Neural progenitor cell (in vitro differentiated cells): ENCODE data around the gene CDH19. TPM values are rescaled to one million over a fixed set of nuclear protein-coding genes. Genes with fewer than 3 reads are reported as not detected.
A peak's percentile ranks its signal among the peaks of the same experiment; 100 is the strongest.

Source experiments
- DNase-seq: peaks from one replicate; pipeline ENCODE4 v3.0.0-alpha.2; 2016; ENCODE audit warnings: low spot score
- H2AFZ ChIP-seq: fragments of 200-600 bp; sonication (generic); replicated peaks from 2 replicates; pipeline ENCODE4 v1.6.1; 2016; ENCODE audit warnings: antibody characterized with exemption
- H3F3A ChIP-seq: fragments of 200-600 bp; sonication (generic); 2 replicates; pipeline ENCODE4 v1.6.1; 2016; ENCODE audit warnings: antibody characterized with exemption, low read depth
- H3K27ac ChIP-seq: fragments of 200-600 bp; sonication (generic); 2 replicates; pipeline ENCODE4 v1.5.1; 2016; ENCODE audit warnings: mild to moderate bottlenecking
- H3K27me3 ChIP-seq: fragments of 200-600 bp; sonication (generic); 2 replicates; pipeline ENCODE4 v1.6.1; 2016; ENCODE audit warnings: mild to moderate bottlenecking, moderate library complexity
- H3K36me3 ChIP-seq: fragments of 200-600 bp; sonication (generic); 2 replicates; pipeline ENCODE4 v1.5.1; 2016
- H3K4me1 ChIP-seq: fragments of 200-600 bp; sonication (generic); 2 replicates; pipeline ENCODE4 v1.6.1; 2016; ENCODE audit warnings: mixed run types
- H3K4me2 ChIP-seq: fragments of 200-600 bp; sonication (generic); 2 replicates; pipeline ENCODE4 v1.6.1; 2016
- H3K4me3 ChIP-seq: fragments of 200-600 bp; sonication (generic); 2 replicates; pipeline ENCODE4 v1.5.1; 2016
- H3K79me2 ChIP-seq: fragments of 200-600 bp; sonication (generic); 2 replicates; pipeline ENCODE4 v1.6.1; 2016; ENCODE audit warnings: low read depth
- H3K9ac ChIP-seq: fragments of 200-600 bp; sonication (generic); 2 replicates; pipeline ENCODE4 v1.6.1; 2016
- H3K9me3 ChIP-seq: fragments of 200-600 bp; sonication (generic); 2 replicates; pipeline ENCODE4 v1.5.1; 2016; ENCODE audit warnings: low read depth
- H4K20me1 ChIP-seq: fragments of 200-600 bp; sonication (generic); 2 replicates; pipeline ENCODE4 v1.6.1; 2016; ENCODE audit warnings: low read depth
- H3K27ac Mint-ChIP-seq: 3 replicates; pipeline ENCODE4 v1.8.0; 2021; ENCODE audit warnings: mixed read lengths
- H3K27me3 Mint-ChIP-seq: 2 replicates; pipeline ENCODE4 v1.8.0; 2022; ENCODE audit warnings: low read depth, mild to moderate bottlenecking, inconsistent platforms, moderate library complexity, mixed read lengths; ENCODE audit not compliant: insufficient read depth
- H3K36me3 Mint-ChIP-seq: 3 replicates; pipeline ENCODE4 v1.8.0; 2021; ENCODE audit warnings: mixed read lengths
- H3K4me1 Mint-ChIP-seq: 3 replicates; pipeline ENCODE4 v1.8.0; 2021; ENCODE audit warnings: mixed read lengths
- H3K4me3 Mint-ChIP-seq: 3 replicates; pipeline ENCODE4 v1.8.0; 2021; ENCODE audit warnings: mild to moderate bottlenecking, moderate library complexity, mixed read lengths
- H3K9me3 Mint-ChIP-seq: 3 replicates; pipeline ENCODE4 v1.8.0; 2020; ENCODE audit warnings: mixed read lengths
- CTCF ChIP-seq: fragments of 200-600 bp; sonication (generic); IDR thresholded peaks from 2 replicates; pipeline ENCODE4 v1.5.1; 2017; ENCODE audit warnings: antibody characterized with exemption, mild to moderate bottlenecking
- EZH2 ChIP-seq: fragments of 200-600 bp; sonication (generic); IDR thresholded peaks from 2 replicates; pipeline ENCODE4 v1.6.1; 2017; ENCODE audit warnings: antibody characterized with exemption, mild to moderate bottlenecking, moderate library complexity
- EZH2phosphoT487 ChIP-seq: fragments of 200-600 bp; sonication (generic); IDR thresholded peaks from 2 replicates; pipeline ENCODE4 v1.6.1; 2017; ENCODE audit warnings: antibody characterized with exemption
- total RNA-seq: library from RNA; depleted of rRNA; stranded (reverse); fragments of >200 nt; gene quantifications from 2 replicates; pipeline ENCODE4 v1.2.3, GENCODE V29; 2015; ENCODE audit warnings: low replicate concordance

The CDH19 gene, protein sequence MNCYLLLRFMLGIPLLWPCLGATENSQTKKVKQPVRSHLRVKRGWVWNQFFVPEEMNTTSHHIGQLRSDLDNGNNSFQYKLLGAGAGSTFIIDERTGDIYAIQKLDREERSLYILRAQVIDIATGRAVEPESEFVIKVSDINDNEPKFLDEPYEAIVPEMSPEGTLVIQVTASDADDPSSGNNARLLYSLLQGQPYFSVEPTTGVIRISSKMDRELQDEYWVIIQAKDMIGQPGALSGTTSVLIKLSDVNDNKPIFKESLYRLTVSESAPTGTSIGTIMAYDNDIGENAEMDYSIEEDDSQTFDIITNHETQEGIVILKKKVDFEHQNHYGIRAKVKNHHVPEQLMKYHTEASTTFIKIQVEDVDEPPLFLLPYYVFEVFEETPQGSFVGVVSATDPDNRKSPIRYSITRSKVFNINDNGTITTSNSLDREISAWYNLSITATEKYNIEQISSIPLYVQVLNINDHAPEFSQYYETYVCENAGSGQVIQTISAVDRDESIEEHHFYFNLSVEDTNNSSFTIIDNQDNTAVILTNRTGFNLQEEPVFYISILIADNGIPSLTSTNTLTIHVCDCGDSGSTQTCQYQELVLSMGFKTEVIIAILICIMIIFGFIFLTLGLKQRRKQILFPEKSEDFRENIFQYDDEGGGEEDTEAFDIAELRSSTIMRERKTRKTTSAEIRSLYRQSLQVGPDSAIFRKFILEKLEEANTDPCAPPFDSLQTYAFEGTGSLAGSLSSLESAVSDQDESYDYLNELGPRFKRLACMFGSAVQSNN
- not detected in 2 replicates for total RNA-seq

- no peaks in the 10 kb centered on the region for H3F3A ChIP-seq
- no peak within 1 kb of the TSS for H3K4me3 ChIP-seq
- no peak for DNase-seq
- H3K9me3 Mint-ChIP-seq, result no peaks in the 10 kb centered on the region
- H3K36me3 Mint-ChIP-seq, result no peaks in the 10 kb centered on the region
- H3K27me3 Mint-ChIP-seq, result no peaks in the 10 kb centered on the region
- H3K9me3 ChIP-seq, result no peaks in the 10 kb centered on the region
- no peak for TF ChIP-seq CTCF
- TF ChIP-seq EZH2phosphoT487, result no peak
- no peak for TF ChIP-seq EZH2
- no peaks in the 10 kb centered on the region for H4K20me1 ChIP-seq
- H3K4me2 ChIP-seq, result no peak within 1 kb of the TSS
- H3K4me1 ChIP-seq, result no peaks in the 10 kb centered on the region
- H3K27me3 ChIP-seq, result no peaks in the 10 kb centered on the region
- H3K27ac Mint-ChIP-seq, result no peak within 1 kb of the TSS
- peak within 1 kb of the TSS; percentile 27 for H2AFZ ChIP-seq
- H3K9ac ChIP-seq, result no peak within 1 kb of the TSS
- no peak within 1 kb of the TSS for H3K4me3 Mint-ChIP-seq
- no peaks in the 10 kb centered on the region for H3K36me3 ChIP-seq
- H3K4me1 Mint-ChIP-seq, result no peaks in the 10 kb centered on the region
- H3K79me2 ChIP-seq, result no peaks in the 10 kb centered on the region
- no peak within 1 kb of the TSS for H3K27ac ChIP-seq
These were observed at the start of gene CDH19 for GRCh38 chr18:66603941-66604627. CDH19 (minus strand) TSS chr18:66604090; CDS start chr18:66572204, 31,886 bp downstream.

DNA sequence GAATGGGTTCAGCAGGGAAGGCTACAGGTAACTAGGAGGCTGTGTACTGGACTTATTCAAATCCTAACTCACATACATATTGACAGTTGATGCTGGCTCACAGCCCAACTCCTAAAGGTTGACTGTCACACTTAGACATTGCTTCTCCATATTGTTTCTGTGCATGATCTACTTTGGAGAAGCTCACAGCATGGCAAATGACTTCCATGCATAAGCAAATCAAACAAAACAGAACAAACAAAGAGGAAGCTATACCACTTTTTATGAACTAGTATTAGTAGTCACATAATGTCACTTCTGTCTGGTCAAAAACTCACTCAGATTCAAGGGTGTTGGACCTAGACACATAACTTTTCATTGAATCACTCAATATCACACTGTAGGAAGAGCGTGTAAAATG is 43.8 kb upstream of the CDH19 start:
- Histone ChIP-seq H3K79me2 (no peaks in the 10 kb centered on the region), H3K9me3 (no peaks in the 10 kb centered on the region), H3K4me2 (no peak overlapping the region), H3K9ac (no peak overlapping the region), H3K27ac (no peak overlapping the region), H3K4me1 (no peaks in the 10 kb centered on the region), H3K4me3 (no peak overlapping the region), H3K36me3 (no peaks in the 10 kb centered on the region), H4K20me1 (no peaks in the 10 kb centered on the region), H3K27me3 (no peaks in the 10 kb centered on the region), H2AFZ (no peak overlapping the region), H3F3A (no peaks in the 10 kb centered on the region)
- H3K4me3 Mint-ChIP-seq, result no peak overlapping the region
- H3K27ac Mint-ChIP-seq, result no peak overlapping the region
- H3K36me3 Mint-ChIP-seq, result no peaks in the 10 kb centered on the region
- no peak for DNase-seq
- TF ChIP-seq EZH2 (no peak), CTCF (no peak), EZH2phosphoT487 (no peak)
- peaks cover 2% of the 10 kb centered on the region for H3K27me3 Mint-ChIP-seq
- no peaks in the 10 kb centered on the region for H3K9me3 Mint-ChIP-seq
- H3K4me1 Mint-ChIP-seq, result no peaks in the 10 kb centered on the region

DNA sequence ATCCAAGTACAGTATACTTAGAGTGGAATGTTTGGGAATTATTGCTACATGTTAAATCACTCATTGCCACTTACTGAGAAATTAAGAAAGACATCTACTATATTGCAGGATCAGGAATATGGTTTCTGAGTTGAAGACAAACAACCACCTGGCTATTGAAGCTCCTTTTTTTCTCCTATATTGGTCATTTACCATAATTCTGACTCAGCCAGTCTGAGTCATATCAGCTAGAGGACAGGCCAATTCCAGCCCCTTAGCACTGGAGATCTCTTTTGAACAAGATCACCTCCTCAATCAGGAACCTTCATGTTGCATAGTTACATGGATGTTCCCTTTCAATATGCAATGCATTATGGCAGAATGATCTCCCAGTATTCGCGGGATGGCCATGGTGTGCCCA is 42.7 kb upstream of the CDH19 start:
- Mint-ChIP-seq H3K36me3 (no peaks in the 10 kb centered on the region), H3K4me3 (no peak overlapping the region), H3K9me3 (no peaks in the 10 kb centered on the region), H3K4me1 (no peaks in the 10 kb centered on the region), H3K27ac (no peak overlapping the region), H3K27me3 (peaks cover 2% of the 10 kb centered on the region)
- H2AFZ ChIP-seq, result no peak overlapping the region
- H3K4me3 ChIP-seq, result no peak overlapping the region
- no peaks in the 10 kb centered on the region for H3K4me1 ChIP-seq
- no peak overlapping the region for H3K27ac ChIP-seq
- no peaks in the 10 kb centered on the region for H3F3A ChIP-seq
- no peak for TF ChIP-seq EZH2
- TF ChIP-seq EZH2phosphoT487, result no peak
- TF ChIP-seq CTCF, result no peak
- H3K9ac ChIP-seq, result no peak overlapping the region
- no peaks in the 10 kb centered on the region for H3K79me2 ChIP-seq
- H4K20me1 ChIP-seq, result no peaks in the 10 kb centered on the region
- H3K36me3 ChIP-seq, result no peaks in the 10 kb centered on the region
- H3K4me2 ChIP-seq, result no peak overlapping the region
- H3K9me3 ChIP-seq, result no peaks in the 10 kb centered on the region
- no peaks in the 10 kb centered on the region for H3K27me3 ChIP-seq
- DNase-seq, result no peak
